IMR-90 (cell line): ENCODE measurements around the gene MRPL28. TPM values are rescaled to one million over a fixed set of nuclear protein-coding genes. Genes with fewer than 3 reads are reported as not detected.

Experiments used
- ATAC-seq: fragments of 200-7000 bp; cut with Tn5 transposase; 2 replicates; pipeline ENCODE4 v1.9.1; 2020; ENCODE audit warnings: low read depth, mild to moderate bottlenecking, moderate library complexity
- BruUV-seq: library from RNA; stranded (reverse); fragments of 400-500 nt; replicated peaks from 2 replicates; lab custom pipeline; 2021; lab: Mats Ljungman, UMichigan
- CTCF ChIA-PET: fragments of 300-600 bp; formaldehyde crosslinking; extraction: SDS; loops from one replicate; lab custom pipeline; 2021; ENCODE audit warnings: antibody characterized with exemption; lab: Yijun Ruan, JAX
- POLR2A ChIA-PET: fragments of 300-600 bp; sonication (Branson Sonifier 250); formaldehyde crosslinking; loops from one replicate; lab custom pipeline; 2022; ENCODE audit warnings: antibody characterized with exemption; ENCODE audit not compliant: unreplicated experiment; lab: Charles Lee
- DNase-seq: peaks from one replicate; pipeline ENCODE4 v3.0.0; 2013
- H2AFZ ChIP-seq: replicated peaks from 2 replicates; pipeline ENCODE3; 2013; ENCODE audit warnings: low read length, mild to moderate bottlenecking; ENCODE audit not compliant: poor library complexity
- H2AK5ac ChIP-seq: 2 replicates; pipeline ENCODE4 v1.6.1; 2013; ENCODE audit warnings: low read depth, low read length, inconsistent platforms
- H2AK9ac ChIP-seq: replicated peaks from 2 replicates; pipeline ENCODE3; 2013; ENCODE audit warnings: mild to moderate bottlenecking, low read depth, low read length, moderate library complexity; ENCODE audit not compliant: poor library complexity
- H2BK120ac ChIP-seq: 2 replicates; pipeline ENCODE4 v1.6.1; 2013; ENCODE audit warnings: low read depth, low read length, inconsistent platforms
- H2BK15ac ChIP-seq: 3 replicates; pipeline ENCODE4 v1.6.1; 2013; ENCODE audit warnings: low read depth, low read length, inconsistent platforms
- H2BK20ac ChIP-seq: 2 replicates; pipeline ENCODE4 v1.6.1; 2013; ENCODE audit warnings: low read depth, mild to moderate bottlenecking, inconsistent platforms, low read length, moderate library complexity
- H2BK5ac ChIP-seq: 2 replicates; pipeline ENCODE4 v1.6.1; 2013; ENCODE audit warnings: mild to moderate bottlenecking, low read depth, low read length, inconsistent platforms; ENCODE audit not compliant: poor library complexity, severe bottlenecking
- H3K14ac ChIP-seq: replicated peaks from 2 replicates; pipeline ENCODE4 v1.6.1; 2013; ENCODE audit warnings: low read depth, low read length, inconsistent platforms
- H3K18ac ChIP-seq: 2 replicates; pipeline ENCODE4 v1.6.1; 2013; ENCODE audit warnings: low read depth, low read length, control low read depth
- H3K23ac ChIP-seq: 2 replicates; pipeline ENCODE4 v1.6.1; 2013; ENCODE audit warnings: low read depth, low read length, inconsistent platforms
- H3K27ac ChIP-seq: 2 replicates; pipeline ENCODE4 v1.5.1; 2013; ENCODE audit warnings: mild to moderate bottlenecking, control low read depth, low read length; ENCODE audit not compliant: insufficient read depth
- H3K27me3 ChIP-seq: 2 replicates; pipeline ENCODE4 v1.6.1; 2013; ENCODE audit warnings: low read length; ENCODE audit not compliant: control insufficient read depth, insufficient read depth
- H3K36me3 ChIP-seq: 2 replicates; pipeline ENCODE4 v1.6.1; 2013; ENCODE audit warnings: low read length, mixed read lengths; ENCODE audit not compliant: control insufficient read depth, insufficient read depth
- H3K4ac ChIP-seq: 2 replicates; pipeline ENCODE4 v1.6.1; 2013; ENCODE audit warnings: low read depth, low read length, inconsistent platforms
- H3K4me1 ChIP-seq: 2 replicates; pipeline ENCODE4 v1.6.1; 2013; ENCODE audit warnings: low read length, mixed read lengths; ENCODE audit not compliant: control insufficient read depth, insufficient read depth
- H3K4me2 ChIP-seq: 2 replicates; pipeline ENCODE4 v1.6.1; 2013; ENCODE audit warnings: low read depth, mild to moderate bottlenecking, control low read depth, low read length, moderate library complexity
- H3K4me3 ChIP-seq: 2 replicates; pipeline ENCODE4 v1.5.1; 2013; ENCODE audit warnings: low read depth, mild to moderate bottlenecking, control low read depth, low read length, moderate library complexity; ENCODE audit not compliant: insufficient read depth
- H3K56ac ChIP-seq: 2 replicates; pipeline ENCODE4 v1.6.1; 2013; ENCODE audit warnings: low read length, inconsistent platforms; ENCODE audit not compliant: insufficient read depth; ENCODE audit errors: extremely low read depth
- H3K79me1 ChIP-seq, 2 experiments: 2 replicates each; pipeline ENCODE4 v1.6.1; 2013; ENCODE audit warnings: low read length in 2 of 2, inconsistent platforms in 1 of 2, low read depth in 1 of 2
- H3K9ac ChIP-seq: 2 replicates; pipeline ENCODE4 v1.6.1; 2013; ENCODE audit warnings: low read depth, low read length, control low read depth
- H3K9me1 ChIP-seq: 2 replicates; pipeline ENCODE4 v1.6.1; 2013; ENCODE audit warnings: low read length, inconsistent platforms; ENCODE audit not compliant: insufficient read depth
- H3K9me3 ChIP-seq: 2 replicates; pipeline ENCODE4 v1.6.1; 2013; ENCODE audit warnings: low read length; ENCODE audit not compliant: control insufficient read depth, insufficient read depth
- H4K20me1 ChIP-seq: 2 replicates; pipeline ENCODE4 v1.6.1; 2013; ENCODE audit warnings: low read length, inconsistent platforms; ENCODE audit not compliant: insufficient read depth
- H4K5ac ChIP-seq: 2 replicates; pipeline ENCODE4 v1.6.1; 2013; ENCODE audit warnings: mild to moderate bottlenecking, low read depth, low read length, control low read depth
- H4K8ac ChIP-seq, 2 experiments: 2 replicates each; pipeline ENCODE4 v1.6.1; 2013; ENCODE audit warnings: low read depth in 2 of 2, low read length in 2 of 2, control low read depth in 1 of 2, inconsistent platforms in 1 of 2
- H4K91ac ChIP-seq: 2 replicates; pipeline ENCODE4 v1.6.1; 2013; ENCODE audit warnings: low read depth, low read length, inconsistent platforms; ENCODE audit not compliant: insufficient read depth
- BHLHE40 ChIP-seq: fragments of 150-350 bp; IDR thresholded peaks from 2 replicates; pipeline ENCODE4 v1.6.1; 2016; ENCODE audit warnings: mild to moderate bottlenecking, low read depth, low read length
- CEBPB ChIP-seq: IDR thresholded peaks from 2 replicates; pipeline ENCODE4 v1.6.1; 2012; ENCODE audit warnings: low read depth, low read length, improper control_type of control experiment
- CHD1 ChIP-seq: IDR thresholded peaks from 2 replicates; pipeline ENCODE4 v1.6.1; 2012; ENCODE audit warnings: low read depth, low read length, improper control_type of control experiment
- CTCF ChIP-seq: conservative IDR thresholded peaks from 2 replicates; pipeline ENCODE4 v1.5.1; 2012; ENCODE audit warnings: mild to moderate bottlenecking, low read depth, low read length, improper control_type of control experiment
- ELK1 ChIP-seq: fragments of 150-350 bp; IDR thresholded peaks from 2 replicates; pipeline ENCODE4 v1.6.1; 2016; ENCODE audit warnings: low read depth, mild to moderate bottlenecking, low read length, moderate library complexity, borderline replicate concordance
- FOS ChIP-seq: fragments of 150-350 bp; IDR thresholded peaks from 2 replicates; pipeline ENCODE4 v1.6.1; 2016; ENCODE audit warnings: low read depth, low read length
- MAFK ChIP-seq: IDR thresholded peaks from 2 replicates; pipeline ENCODE4 v1.6.1; 2012; ENCODE audit warnings: low read depth, low read length, improper control_type of control experiment
- MAZ ChIP-seq: IDR thresholded peaks from 2 replicates; pipeline ENCODE4 v1.6.1; 2012; ENCODE audit warnings: low read depth, mild to moderate bottlenecking, low read length, improper control_type of control experiment, moderate library complexity, borderline replicate concordance
- MXI1 ChIP-seq: IDR thresholded peaks from 2 replicates; pipeline ENCODE4 v1.6.1; 2012; ENCODE audit warnings: low read depth, mild to moderate bottlenecking, low read length, moderate library complexity, borderline replicate concordance
- NFE2L2 ChIP-seq: fragments of 150-350 bp; IDR thresholded peaks from 2 replicates; pipeline ENCODE4 v1.6.1; 2016; ENCODE audit warnings: low read depth, mild to moderate bottlenecking, low read length
- POLR2A ChIP-seq: IDR thresholded peaks from 2 replicates; pipeline ENCODE4 v1.6.1; 2012; ENCODE audit warnings: mild to moderate bottlenecking, low read depth, low read length
- RAD21 ChIP-seq: IDR thresholded peaks from 2 replicates; pipeline ENCODE4 v1.6.1; 2012; ENCODE audit warnings: low read length, improper control_type of control experiment
- RCOR1 ChIP-seq: IDR thresholded peaks from 2 replicates; pipeline ENCODE4 v1.6.1; 2012; ENCODE audit warnings: mild to moderate bottlenecking, low read length, improper control_type of control experiment; ENCODE audit not compliant: insufficient replicate concordance
- RFX5 ChIP-seq: IDR thresholded peaks from 2 replicates; pipeline ENCODE4 v1.8.0; 2012; ENCODE audit warnings: low read depth, mild to moderate bottlenecking, low read length, moderate library complexity
- SMC3 ChIP-seq: fragments of 150-350 bp; IDR thresholded peaks from 2 replicates; pipeline ENCODE4 v1.6.1; 2016; ENCODE audit warnings: low read depth, mild to moderate bottlenecking, antibody characterized with exemption, low read length, moderate library complexity
- WGBS, 2 experiments: methylation state at CpG; one replicate each; pipeline versions ENCODE4 v1.1.5 to v1.1.7; 2013; ENCODE audit warnings: missing lambda C conversion rate in 2 of 2; ENCODE audit not compliant: insufficient read length in 1 of 2; ENCODE audit errors: extremely low coverage in 2 of 2; 5-methylcytosine and 5-hydroxymethylcytosine counted together
- dilution Hi-C: fragments of 300-500 bp; cut with HindIII; formaldehyde crosslinking; loops from one replicate; pipeline ENCODE4 v1.14.3; 2018; ENCODE audit warnings: low sequenced_read_pairs; ENCODE audit not compliant: unreplicated experiment
- in situ Hi-C: fragments of 300-500 bp; cut with MboI; formaldehyde crosslinking; loops from 3 replicates; pipeline ENCODE4 v1.14.3; 2019; ENCODE audit warnings: low sequenced_read_pairs, inconsistent platforms, mixed read lengths
- intact Hi-C: fragments of 100-400 bp; cut with micrococcal nuclease; formaldehyde crosslinking; loops from 2 replicates; pipeline ENCODE4 v1.10.0; 2022
- polyA plus RNA-seq, 3 experiments: library from polyadenylated mRNA; depleted of rRNA; stranded (reverse); fragments of >200 nt; gene quantifications; 2 replicates each; pipeline ENCODE4 v1.2.3, GENCODE V29; 2012; ENCODE audit warnings: low replicate concordance in 1 of 3
- total RNA-seq: library from RNA; depleted of rRNA; stranded (reverse); fragments of >200 nt; gene quantifications from 2 replicates; pipeline ENCODE4 v1.2.3, GENCODE V29; 2012
- TF ChIP-seq, protein P1 (sequence below): fragments of 150-350 bp; IDR thresholded peaks from 2 replicates; pipeline ENCODE4 v1.6.1; 2017; ENCODE audit warnings: mild to moderate bottlenecking, antibody characterized with exemption, low read length, low read depth

MRPL28 gene
- total and polyA plus RNA-seq, 2 of the 4 experiments (the other 2 are of a cell fraction) = 104 to 181 TPM

- Histone ChIP-seq H2AK5ac (no peak overlapping the region), H3K4me3 (no peak overlapping the region), H2BK120ac (no peak overlapping the region), H3K14ac (no peak overlapping the region), H2BK5ac (no peak overlapping the region), H2BK20ac (no peak overlapping the region), H3K4me2 (no peak overlapping the region), H4K8ac (no peak overlapping the region), H3K9me3 (no peaks in the 10 kb centered on the region), H3K36me3 (no peaks in the 10 kb centered on the region), H3K4me1 (no peaks in the 10 kb centered on the region), H2AK9ac (no peak overlapping the region), H3K9ac (no peak overlapping the region), H3K56ac (no peak overlapping the region), H3K23ac (no peak overlapping the region), H3K4ac (no peak overlapping the region), H3K79me1 (no peaks in the 10 kb centered on the region), H3K27me3 (no peaks in the 10 kb centered on the region), H4K20me1 (no peaks in the 10 kb centered on the region), H3K18ac (no peak overlapping the region), H4K5ac (no peak overlapping the region), H3K9me1 (no peaks in the 10 kb centered on the region), H3K27ac (no peak overlapping the region), H2BK15ac (no peak overlapping the region), H2AFZ (no peak overlapping the region), H4K91ac (no peak overlapping the region)
- BruUV-seq = no TSS peak
- 73% methylated on average over 3 of the region's 19 CpGs; no CpG with 5 or more reads in 1 of the 2 experiments for WGBS, 2 experiments
- POLR2A ChIA-PET = no interaction called here
- in situ Hi-C loops = no loop called here
- no peak for ATAC-seq
- CTCF ChIA-PET = no interaction called here
- dilution Hi-C loops = no loop called here
- TF ChIP-seq CTCF = no peak
- TF ChIP-seq ELK1 = no peak
- no peak for TF ChIP-seq RCOR1
- no peak for TF ChIP-seq MAZ
- no peak for TF ChIP-seq MXI1
- TF ChIP-seq MAFK = no peak
- TF ChIP-seq, protein P1, sequence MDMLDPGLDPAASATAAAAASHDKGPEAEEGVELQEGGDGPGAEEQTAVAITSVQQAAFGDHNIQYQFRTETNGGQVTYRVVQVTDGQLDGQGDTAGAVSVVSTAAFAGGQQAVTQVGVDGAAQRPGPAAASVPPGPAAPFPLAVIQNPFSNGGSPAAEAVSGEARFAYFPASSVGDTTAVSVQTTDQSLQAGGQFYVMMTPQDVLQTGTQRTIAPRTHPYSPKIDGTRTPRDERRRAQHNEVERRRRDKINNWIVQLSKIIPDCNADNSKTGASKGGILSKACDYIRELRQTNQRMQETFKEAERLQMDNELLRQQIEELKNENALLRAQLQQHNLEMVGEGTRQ = no peak
- no peak for TF ChIP-seq CEBPB
- no peak for TF ChIP-seq NFE2L2
- TF ChIP-seq RFX5 = no peak
- TF ChIP-seq BHLHE40 = no peak
- TF ChIP-seq FOS = no peak
- TF ChIP-seq SMC3 = no peak
- no peak for TF ChIP-seq CHD1
- no peak for TF ChIP-seq RAD21
- no peak for TF ChIP-seq POLR2A
- intact Hi-C loops = no loop called here
- no peak for DNase-seq
Observed at GRCh38 chr16:359067-359763, 11.1 kb downstream of the MRPL28 start.
